Progenitor cell of endocrine pancreas (in vitro differentiated cells): ENCODE measurements around the gene CDK14. TPM values are rescaled to one million over a fixed set of nuclear protein-coding genes. Genes with fewer than 3 reads are reported as not detected.

ENCODE experiments used
- DNase-seq: peaks from one replicate; pipeline ENCODE4 v3.0.0; 2021; ENCODE audit warnings: low spot score; ENCODE audit not compliant: unreplicated experiment
- H3K27ac Mint-ChIP-seq: 2 replicates; pipeline ENCODE4 v1.8.0; 2021; ENCODE audit warnings: mild to moderate bottlenecking, moderate library complexity, mixed read lengths
- H3K27me3 Mint-ChIP-seq: 2 replicates; pipeline ENCODE4 v1.8.0; 2021; ENCODE audit warnings: mixed read lengths
- H3K36me3 Mint-ChIP-seq: 2 replicates; pipeline ENCODE4 v1.8.0; 2022; ENCODE audit warnings: mixed read lengths; ENCODE audit not compliant: insufficient read depth
- H3K4me1 Mint-ChIP-seq: 2 replicates; pipeline ENCODE4 v1.8.0; 2021; ENCODE audit warnings: low read depth, mixed read lengths
- H3K4me3 Mint-ChIP-seq: 2 replicates; pipeline ENCODE4 v1.8.0; 2021; ENCODE audit warnings: low read depth, mild to moderate bottlenecking, moderate library complexity, mixed read lengths
- H3K9me3 Mint-ChIP-seq: 2 replicates; pipeline ENCODE4 v1.8.0; 2021; ENCODE audit warnings: low read depth, mixed read lengths
- total RNA-seq: library from RNA; stranded (reverse); gene quantifications from 2 replicates; pipeline ENCODE4 v1.2.1, GENCODE V29; 2021
- TF ChIP-seq, protein P1 (sequence below): fragments of 200-600 bp; sonication (generic); IDR thresholded peaks from one replicate; pipeline ENCODE4 v1.5.0; 2021; ENCODE audit warnings: antibody characterized with exemption, mild to moderate bottlenecking; ENCODE audit not compliant: unreplicated experiment

Gene CDK14
- total RNA-seq, 1 donor from 2014 or later, result 117 TPM

GRCh38 chr7:90844421-90844820 is 248.3 kb downstream of the CDK14 start:
- Mint-ChIP-seq H3K4me1 (peaks cover 20% of the 10 kb centered on the region), H3K27ac (no peak overlapping the region), H3K36me3 (peaks cover 5% of the 10 kb centered on the region), H3K9me3 (peaks cover 3% of the 10 kb centered on the region), H3K27me3 (no peaks in the 10 kb centered on the region), H3K4me3 (no peak overlapping the region)
- DNase-seq, result no peak
- TF ChIP-seq, protein P1, sequence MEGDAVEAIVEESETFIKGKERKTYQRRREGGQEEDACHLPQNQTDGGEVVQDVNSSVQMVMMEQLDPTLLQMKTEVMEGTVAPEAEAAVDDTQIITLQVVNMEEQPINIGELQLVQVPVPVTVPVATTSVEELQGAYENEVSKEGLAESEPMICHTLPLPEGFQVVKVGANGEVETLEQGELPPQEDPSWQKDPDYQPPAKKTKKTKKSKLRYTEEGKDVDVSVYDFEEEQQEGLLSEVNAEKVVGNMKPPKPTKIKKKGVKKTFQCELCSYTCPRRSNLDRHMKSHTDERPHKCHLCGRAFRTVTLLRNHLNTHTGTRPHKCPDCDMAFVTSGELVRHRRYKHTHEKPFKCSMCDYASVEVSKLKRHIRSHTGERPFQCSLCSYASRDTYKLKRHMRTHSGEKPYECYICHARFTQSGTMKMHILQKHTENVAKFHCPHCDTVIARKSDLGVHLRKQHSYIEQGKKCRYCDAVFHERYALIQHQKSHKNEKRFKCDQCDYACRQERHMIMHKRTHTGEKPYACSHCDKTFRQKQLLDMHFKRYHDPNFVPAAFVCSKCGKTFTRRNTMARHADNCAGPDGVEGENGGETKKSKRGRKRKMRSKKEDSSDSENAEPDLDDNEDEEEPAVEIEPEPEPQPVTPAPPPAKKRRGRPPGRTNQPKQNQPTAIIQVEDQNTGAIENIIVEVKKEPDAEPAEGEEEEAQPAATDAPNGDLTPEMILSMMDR, result no peak

DNA sequence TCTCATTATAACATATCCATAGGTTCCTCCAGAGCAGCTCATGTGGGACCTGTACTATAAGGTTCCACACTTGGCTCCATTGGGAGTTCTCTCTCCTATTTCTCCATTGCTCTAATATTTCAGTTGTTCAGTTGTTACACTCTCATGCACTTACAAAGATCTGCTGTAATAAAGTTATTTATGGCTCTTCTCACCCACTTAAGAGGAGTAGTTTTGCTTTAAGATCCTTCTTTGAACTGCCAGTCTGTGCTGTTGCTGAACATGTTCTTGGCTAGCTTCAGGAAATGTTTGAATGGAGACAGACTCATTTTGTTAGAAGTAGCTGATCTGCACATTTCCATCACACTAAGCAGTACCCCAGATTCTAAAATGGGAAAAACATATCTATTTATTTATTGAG is 250.1 kb downstream of the CDK14 start:
- Mint-ChIP-seq H3K27ac (no peak overlapping the region), H3K36me3 (peaks cover 5% of the 10 kb centered on the region), H3K4me3 (no peak overlapping the region), H3K4me1 (peaks cover 27% of the 10 kb centered on the region), H3K27me3 (no peaks in the 10 kb centered on the region), H3K9me3 (peaks cover 3% of the 10 kb centered on the region)
- TF ChIP-seq, protein P1, result no peak
- DNase-seq, result no peak

DNA sequence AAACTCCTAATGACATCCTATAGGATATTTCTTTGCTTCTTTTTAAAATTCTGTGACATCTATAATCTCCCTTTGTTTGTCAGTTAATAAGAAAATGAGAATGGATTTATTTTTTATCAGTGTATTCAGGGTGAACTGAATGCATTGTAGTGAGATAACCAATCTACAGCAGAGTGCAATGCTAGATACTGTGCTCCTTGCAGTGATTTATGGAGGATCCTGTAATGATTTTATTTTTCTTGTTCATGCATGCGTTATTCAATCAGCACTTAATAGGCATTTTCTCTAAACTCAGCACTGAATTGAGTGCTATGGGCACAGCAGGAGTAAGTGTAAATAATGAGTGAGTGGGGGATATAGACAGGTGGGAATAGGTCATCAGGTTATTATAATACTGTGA is 253.9 kb downstream of the CDK14 start:
- Mint-ChIP-seq H3K4me3 (no peak overlapping the region), H3K27ac (no peak overlapping the region), H3K4me1 (peaks cover 19% of the 10 kb centered on the region)

GRCh38 chr7:90850471-90850870 is 254.3 kb downstream of the CDK14 start:
- Mint-ChIP-seq H3K27ac (peak overlapping the region; percentile 26), H3K4me3 (no peak overlapping the region), H3K4me1 (peaks cover 19% of the 10 kb centered on the region), H3K36me3 (peaks cover 5% of the 10 kb centered on the region), H3K27me3 (no peaks in the 10 kb centered on the region), H3K9me3 (peaks cover 3% of the 10 kb centered on the region)
- no peak for DNase-seq
- TF ChIP-seq, protein P1, result no peak

More for the DNA sequence above, 253.9 kb downstream of the CDK14 start:
- TF ChIP-seq, protein P1, result no peak
- Mint-ChIP-seq H3K27me3 (no peaks in the 10 kb centered on the region), H3K9me3 (peaks cover 3% of the 10 kb centered on the region), H3K36me3 (peaks cover 5% of the 10 kb centered on the region)
- DNase-seq, result no peak

GRCh38 chr7:90853205-90853604 is 257.1 kb downstream of the CDK14 start:
- H3K4me1 Mint-ChIP-seq, result peaks cover 21% of the 10 kb centered on the region

More at GRCh38 chr7:90853205-90853604, 257.1 kb downstream of the CDK14 start:
- no peaks in the 10 kb centered on the region for H3K27me3 Mint-ChIP-seq
- peak overlapping the region; percentile 28 for H3K27ac Mint-ChIP-seq
- no peak for DNase-seq
- TF ChIP-seq, protein P1, result no peak
- peaks cover 3% of the 10 kb centered on the region for H3K9me3 Mint-ChIP-seq
- no peak overlapping the region for H3K4me3 Mint-ChIP-seq
- H3K36me3 Mint-ChIP-seq, result peaks cover 3% of the 10 kb centered on the region
